ENCODE measurements around the gene TSGA10.
"Not testable (repeated sequence)": the region's sequence is repeated elsewhere in the genome, so short reads cannot be mapped to it uniquely, and the experiment has no call there.

Gene TSGA10

GRCh38 chr2:99067871-99068625, 86.7 kb downstream of the TSGA10 start:
- no peak for DNase-seq

GRCh38 chr2:99066075-99066958, 88.4 kb downstream of the TSGA10 start:
- DNase-seq = no peak

- not testable (repeated sequence) for DNase-seq
These were observed 105.6 kb downstream of the TSGA10 start for GRCh38 chr2:99049187-99049586.

- DNase-seq = not testable (repeated sequence)
These were observed 113.9 kb downstream of the TSGA10 start for GRCh38 chr2:99040736-99041300.

- no peak for DNase-seq
These were observed 118.8 kb downstream of the TSGA10 start for GRCh38 chr2:99035920-99036319.

GRCh38 chr2:99032786-99033185, 122.0 kb downstream of the TSGA10 start:
- no peak for DNase-seq

- no peak for DNase-seq
These were observed 122.7 kb downstream of the TSGA10 start for GRCh38 chr2:99032001-99032400.

- DNase-seq = no peak
These were observed 123.3 kb downstream of the TSGA10 start for GRCh38 chr2:99031481-99031880.

GRCh38 chr2:99028558-99028957, 126.2 kb downstream of the TSGA10 start:
- no peak for DNase-seq

GRCh38 chr2:99027856-99028255, 126.9 kb downstream of the TSGA10 start:
- no peak for DNase-seq

GRCh38 chr2:99000708-99001107, 154.0 kb downstream of the TSGA10 start:
- no peak for DNase-seq

GRCh38 chr2:98988695-98989094, 166.0 kb downstream of the TSGA10 start:
- not testable (repeated sequence) for DNase-seq

- DNase-seq = no peak
These were observed 168.7 kb downstream of the TSGA10 start for GRCh38 chr2:98985905-98986666.

GRCh38 chr2:98975611-98976010, 179.1 kb downstream of the TSGA10 start:
- no peak for DNase-seq

GRCh38 chr2:98972582-98973167, 182.1 kb downstream of the TSGA10 start:
- DNase-seq = no peak

- no peak for DNase-seq
These were observed 194.8 kb downstream of the TSGA10 start for GRCh38 chr2:98959810-98960507.

- no peak for DNase-seq
These were observed 201.8 kb downstream of the TSGA10 start for GRCh38 chr2:98952966-98953365.

- no peak for DNase-seq
These were observed 205.6 kb downstream of the TSGA10 start for GRCh38 chr2:98948956-98949739.

- no peak for DNase-seq
These were observed 207.2 kb downstream of the TSGA10 start for GRCh38 chr2:98947554-98947953.
